GM18868 (cell line): ENCODE measurements around the gene GBX1.

Experiments used
- ATAC-seq: cut with Tn5 transposase; IDR thresholded peaks from one replicate; pipeline ENCODE4 v1.9.1; 2021; ENCODE audit warnings: mild to moderate bottlenecking, moderate library complexity; ENCODE audit not compliant: unreplicated experiment

Gene GBX1

DNA sequence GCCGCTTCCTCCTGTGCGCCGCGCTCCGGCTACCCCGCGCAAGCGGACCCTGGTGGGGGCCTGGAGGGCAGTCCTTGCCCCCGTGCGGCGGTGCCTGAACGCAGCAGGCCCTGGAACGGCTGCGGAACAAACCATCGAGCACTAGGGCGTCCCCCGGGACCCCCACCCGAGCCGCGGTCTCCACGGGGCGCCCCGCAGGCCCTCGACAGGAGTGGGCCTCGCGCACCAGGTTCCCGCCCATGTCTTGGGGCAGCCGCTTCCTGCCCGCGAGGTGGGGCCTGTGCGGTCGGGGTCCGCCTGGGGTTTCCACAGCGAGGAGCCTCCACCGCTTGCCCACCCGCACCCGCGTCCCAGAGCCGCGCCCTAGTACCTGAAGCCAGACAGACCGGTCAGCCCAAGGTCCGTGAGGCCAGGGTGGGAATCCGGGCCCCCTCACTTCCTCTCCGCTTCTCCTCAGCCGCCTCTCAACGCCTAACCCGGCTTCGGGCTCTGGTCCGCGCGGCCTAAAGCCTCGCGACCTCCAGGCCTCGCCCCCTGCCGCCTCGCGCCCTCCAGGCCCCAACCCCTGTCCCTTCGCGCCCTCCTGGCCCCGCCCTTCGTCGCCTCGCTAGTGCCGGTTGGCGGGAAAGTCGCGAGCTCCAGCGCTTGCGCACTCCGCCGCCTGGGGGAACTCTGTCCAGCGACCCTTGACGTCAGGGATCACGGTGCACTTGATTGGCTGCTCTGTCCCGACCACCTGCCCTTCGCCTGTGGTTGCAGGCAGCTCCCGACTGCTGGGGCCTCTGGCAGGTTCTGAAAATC is 7.0 kb upstream of the GBX1 start:
- no peak for ATAC-seq

DNA sequence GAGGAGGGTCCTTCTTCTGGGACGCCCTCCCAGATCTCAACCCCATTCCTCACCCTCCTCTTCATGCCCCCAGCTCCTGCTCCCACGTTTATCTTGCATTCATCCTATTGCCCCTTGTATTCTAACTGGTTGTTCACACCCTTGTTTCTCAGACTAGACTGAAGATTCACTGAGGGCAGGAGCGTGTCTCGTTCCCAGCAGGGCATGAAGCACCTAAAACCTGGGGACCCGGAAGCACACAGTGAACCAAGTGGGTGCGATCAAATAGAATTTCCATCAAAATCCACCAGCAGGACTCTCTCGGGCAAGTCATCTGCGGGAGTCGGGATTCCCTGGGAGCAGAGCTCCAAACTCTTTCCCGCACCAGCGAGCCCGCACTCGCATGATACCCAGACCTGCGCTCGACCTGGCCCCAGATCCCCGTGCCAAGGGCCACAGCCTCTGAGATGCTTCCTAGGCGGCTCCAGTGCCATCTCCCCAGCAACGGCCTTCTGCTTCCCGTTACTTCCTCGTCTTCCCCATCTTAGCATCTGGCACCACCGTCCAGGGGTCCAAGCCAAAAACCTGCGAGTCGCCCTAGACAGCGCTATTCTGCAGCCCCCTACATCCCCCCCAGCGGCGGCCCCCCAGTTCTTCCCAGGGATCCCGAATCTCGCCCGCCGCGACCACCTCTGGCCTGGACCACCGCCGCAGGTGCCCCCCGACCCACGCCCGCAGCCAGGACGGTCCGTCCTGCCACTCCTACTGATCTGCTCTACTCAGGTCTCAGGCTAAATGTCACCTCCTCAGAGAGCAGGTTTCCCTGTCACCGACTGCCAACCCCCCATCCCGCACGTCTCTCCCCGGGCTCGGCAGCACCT is 6.1 kb upstream of the GBX1 start:
- ATAC-seq = no peak

DNA sequence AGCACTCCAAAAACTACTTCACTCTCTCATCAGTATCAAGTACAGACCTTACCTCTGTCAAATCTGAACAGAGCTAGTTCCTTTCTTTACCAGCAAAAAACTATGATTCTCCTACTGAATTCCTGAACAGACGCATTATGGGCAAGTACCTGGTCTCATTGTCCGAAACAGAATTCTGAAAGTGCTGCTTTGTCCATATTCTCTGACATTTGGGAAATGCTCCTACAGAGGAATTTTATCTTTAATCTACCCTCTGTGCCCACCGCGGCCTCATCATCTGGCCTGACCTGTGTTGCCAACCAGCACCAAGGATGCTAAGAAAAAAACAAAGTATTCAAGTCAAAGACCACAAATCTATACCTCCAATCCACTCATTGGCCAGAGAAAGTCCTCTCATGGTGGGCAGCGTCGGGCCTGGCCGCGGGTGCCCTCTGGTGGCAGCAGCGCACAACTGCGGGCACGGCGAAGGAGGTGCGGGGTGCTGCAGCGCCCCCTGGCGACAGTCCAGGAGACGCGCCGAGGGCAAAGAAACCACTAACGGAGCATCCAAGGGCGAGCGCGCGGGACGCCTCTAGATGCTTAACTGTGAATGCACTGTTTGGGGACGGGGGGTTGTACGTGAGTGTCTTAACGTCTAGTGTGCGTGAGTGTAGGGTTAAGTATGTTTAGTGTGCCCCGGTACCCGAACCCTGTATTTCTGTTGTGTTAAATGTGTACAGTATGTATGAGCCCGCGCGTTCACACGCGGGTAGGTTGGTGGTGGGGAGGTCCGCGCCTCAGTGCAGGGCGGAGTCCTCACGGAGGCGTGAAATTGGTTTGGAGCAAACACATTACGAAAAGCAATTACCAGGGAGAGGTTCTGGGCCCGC is 5.0 kb upstream of the GBX1 start:
- peak; percentile 73 for ATAC-seq

DNA sequence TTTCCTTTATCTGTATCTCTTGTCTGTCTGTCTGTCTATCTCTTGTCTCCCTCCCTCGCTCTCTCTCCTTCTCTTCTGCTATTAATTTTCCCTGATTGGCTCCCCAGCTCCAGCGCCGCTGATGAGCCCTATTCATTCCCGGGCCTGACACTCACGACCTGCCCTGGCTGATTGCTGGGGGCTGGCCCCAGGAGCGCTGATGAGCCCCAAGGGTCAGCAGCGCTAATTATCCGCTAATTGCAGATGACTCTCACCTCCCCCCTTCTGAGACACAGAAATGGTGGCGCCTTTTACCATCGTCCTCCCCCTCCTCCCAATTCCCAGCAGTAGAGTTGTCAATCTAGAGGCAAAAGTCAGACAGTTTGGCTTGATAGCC is 1.3 kb upstream of the GBX1 start:
- no peak for ATAC-seq

DNA sequence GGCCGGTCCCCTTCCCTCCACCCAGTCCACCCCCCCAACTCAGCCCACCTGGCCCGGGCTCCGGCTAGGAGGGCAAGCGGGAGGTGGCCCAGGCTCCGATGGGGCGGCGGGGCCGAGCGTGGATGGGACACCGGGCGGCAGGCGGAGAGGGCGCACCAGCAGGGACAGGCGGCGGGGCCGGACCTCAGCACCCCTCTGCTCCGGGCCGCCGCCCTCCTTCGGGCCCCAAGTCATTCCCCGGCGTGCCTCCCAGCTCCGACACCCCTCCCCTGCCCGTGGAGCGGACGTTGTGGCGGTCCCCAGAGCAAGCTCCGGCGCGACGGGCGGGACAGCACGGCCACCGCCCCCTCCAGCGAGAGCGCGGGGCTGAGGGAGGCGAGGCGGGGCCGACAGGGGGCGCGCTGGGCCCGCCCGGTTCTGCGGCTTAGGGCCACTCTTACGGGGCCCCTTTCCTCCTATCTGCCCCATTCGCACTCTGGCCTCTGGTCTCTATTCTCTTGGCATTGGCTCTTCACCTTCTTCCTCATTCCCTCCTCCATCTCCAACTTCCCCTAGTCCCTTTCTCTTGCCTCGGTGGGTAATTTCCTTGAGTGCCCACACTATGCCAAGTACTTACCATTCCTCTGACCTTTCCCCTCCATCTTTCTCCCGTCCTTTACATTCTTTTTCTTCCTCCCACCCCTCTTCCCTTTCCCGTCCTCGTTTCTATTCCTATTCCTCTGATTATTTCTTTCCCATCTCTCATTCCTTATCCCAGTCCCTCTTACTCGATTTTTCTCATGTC is 701 bp upstream of the GBX1 start:
- ATAC-seq = no peak

DNA sequence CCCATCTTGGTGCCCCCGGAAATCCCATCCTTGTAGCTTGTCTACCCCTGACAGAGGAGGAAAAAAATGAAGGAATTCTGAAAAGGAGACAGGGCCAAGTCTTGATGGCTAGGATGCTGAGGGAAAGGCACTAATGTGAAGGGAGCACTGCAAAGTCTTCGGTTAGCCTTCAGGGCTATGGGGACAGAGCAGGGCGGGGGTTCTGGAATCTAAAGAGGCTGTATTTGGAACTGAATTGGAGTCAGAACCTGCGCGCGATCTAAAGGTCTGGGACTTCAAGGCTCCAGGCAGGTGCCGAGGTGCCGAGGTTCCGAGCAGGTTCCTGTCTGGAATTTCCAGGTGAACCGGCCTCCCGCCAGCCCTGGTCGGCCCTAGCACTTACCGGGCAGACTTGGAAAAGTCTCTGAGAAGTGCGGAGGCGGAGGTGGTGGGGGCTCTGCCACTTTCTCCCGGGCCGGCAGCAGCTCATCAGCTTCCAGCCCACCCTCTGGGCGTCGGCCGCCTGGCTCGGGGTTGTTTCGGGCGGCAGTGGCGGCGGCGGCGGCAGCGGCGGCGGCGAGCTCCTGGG is 781 bp downstream of the GBX1 start:
- no peak for ATAC-seq

DNA sequence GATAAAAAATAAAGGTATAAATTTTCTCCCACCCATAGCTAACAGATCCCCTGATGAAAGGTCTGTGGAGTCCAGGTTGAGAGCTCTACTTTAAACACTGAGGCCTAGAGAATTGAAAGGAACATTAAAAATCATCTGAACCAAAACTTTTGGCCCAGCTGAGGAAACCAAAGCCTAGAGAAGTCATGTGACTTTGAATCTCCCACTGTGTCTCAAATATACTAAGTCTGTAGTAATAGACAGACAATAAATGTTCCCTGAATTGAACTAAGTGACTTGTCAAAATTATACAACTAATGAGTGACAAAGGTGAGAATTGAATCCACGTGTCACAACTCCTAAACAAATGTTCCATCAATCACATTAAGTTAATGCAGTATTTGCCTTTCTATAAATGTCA is 5.7 kb downstream of the GBX1 start:
- no peak for ATAC-seq

DNA sequence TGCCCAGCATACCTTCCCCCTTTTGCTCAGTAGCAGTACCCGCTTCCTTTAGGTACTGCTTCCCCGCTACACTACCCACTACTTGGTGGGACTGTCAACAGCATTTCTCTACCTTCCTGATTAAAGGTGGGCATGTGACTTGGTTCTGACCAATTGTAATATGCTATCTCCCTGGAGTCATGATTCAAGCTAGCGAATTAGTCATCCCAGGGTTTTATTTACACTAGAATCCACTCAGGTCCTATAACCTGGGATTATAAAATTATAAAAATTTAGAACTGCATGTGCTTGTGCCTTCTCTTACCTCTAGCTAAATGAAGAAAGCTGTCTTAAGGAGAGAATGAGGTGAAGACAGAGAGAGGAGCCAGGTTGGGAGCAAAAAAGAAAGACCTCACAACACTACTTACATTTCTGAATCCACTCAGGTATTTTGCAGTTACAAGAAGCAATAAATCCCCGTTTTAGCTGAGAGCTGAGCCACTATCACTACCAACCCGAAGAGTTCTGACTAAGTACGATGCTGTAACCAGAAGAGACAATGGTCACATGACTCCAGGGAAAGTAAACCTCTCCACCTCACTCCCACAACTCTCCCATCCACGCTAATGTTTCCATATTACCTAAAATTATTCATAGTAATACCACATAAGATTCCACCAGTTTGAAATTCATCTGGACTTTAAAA is 9.7 kb downstream of the GBX1 start:
- no peak for ATAC-seq

DNA sequence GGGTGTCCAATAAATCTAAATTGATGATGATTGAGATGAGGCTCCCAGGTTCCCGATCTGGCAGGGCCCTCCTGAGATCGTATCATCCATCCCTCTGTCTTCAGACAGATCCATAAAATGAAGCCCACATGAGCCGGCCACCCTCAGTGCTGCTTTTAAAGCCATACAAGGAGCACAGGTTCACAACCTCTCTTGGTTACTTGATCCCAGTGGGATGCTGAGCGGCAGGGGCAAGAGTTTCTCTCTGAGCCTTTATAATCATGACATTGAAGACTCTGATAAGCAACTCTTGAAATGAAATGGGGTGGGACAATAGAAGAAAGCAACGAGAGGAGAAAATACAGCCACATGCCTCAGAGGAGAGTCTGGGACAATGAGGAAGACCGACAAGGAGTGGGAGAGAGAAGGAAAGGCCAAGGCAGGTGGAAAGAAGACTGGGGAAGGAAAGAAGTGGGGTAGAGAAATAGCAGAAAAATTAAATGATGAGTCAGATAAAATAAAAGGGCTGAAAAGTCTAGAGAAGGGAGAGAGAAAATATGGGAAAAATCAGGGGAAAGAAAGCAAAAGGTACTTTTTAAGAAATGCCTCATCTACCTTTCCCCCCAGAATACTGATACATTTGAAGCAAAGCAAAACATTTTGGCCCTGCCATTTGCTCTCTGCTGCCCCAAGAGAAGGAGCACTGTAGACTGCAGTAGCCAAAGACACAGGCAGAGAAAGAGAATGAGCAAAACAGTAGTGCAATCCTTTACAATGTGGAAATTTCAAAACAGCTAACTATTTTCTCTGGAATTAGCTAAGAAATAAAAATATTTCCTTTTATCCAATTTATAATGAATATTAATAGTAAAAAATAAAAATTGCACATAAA is 14.6 kb downstream of the GBX1 start:
- no peak for ATAC-seq

DNA sequence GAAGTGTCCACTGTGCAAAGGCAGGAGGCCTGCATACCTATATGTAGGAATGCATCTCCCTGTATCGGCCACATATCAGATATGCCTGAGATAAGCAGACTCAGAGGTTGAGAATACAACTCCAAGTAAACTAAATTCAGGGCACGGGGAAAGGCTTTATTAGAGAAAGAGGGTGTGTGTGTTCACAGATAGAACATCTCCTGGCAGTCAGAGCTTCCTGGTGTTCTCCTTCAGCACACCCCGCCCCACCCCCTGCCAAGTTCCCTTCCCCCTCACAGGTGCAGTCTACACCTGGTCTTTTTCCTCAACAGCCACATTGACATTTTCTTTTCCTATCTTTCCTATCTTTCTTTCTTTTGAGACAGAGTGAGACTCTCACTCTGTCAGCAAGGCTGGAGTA is 17.1 kb downstream of the GBX1 start:
- ATAC-seq = no peak

DNA sequence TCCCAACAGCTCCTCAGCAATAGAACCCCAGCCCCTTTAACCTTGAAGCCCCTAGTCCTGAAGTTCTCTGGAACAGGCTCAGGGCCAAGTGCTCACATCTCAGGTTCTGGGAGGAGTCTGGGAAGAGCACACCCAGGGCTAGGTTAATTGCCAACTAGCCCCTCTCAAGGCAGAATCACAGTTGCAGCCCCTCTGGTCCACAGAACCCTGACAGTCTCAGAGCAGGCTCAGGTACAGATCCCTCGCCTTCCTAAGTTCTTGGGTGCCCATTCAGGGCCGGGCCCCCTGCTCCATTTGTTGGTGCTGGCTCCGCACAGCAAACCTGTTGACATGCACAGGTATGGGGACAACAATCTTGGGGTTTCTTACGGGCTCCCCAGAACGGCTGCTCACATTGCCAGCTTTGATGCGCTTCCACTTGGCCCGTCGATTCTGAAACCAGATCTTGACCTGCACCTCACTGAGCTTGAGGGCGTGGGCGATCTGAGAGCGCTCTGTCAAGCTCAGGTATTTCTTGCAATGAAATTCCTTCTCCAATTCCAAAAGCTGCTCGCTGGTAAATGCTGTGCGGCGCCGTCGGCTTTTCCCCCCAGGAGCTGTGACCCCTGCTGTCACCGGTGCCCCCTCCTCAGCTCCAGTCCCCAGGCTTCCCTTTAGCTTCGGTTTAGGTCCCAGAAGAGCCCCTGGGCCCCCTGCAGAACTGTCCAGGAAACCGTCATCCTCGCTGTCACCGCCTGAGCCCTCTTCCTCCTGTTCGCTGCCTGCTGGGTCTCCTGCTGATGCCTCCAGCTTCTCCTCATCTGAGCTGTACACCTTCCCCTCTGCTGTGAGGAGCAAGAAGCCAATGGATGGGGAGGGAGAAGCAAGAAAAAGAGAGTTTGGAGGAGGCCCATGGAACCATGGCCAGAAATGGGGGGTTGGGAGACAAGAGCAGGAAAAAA is 18.9 kb downstream of the GBX1 start:
- ATAC-seq = no peak

DNA sequence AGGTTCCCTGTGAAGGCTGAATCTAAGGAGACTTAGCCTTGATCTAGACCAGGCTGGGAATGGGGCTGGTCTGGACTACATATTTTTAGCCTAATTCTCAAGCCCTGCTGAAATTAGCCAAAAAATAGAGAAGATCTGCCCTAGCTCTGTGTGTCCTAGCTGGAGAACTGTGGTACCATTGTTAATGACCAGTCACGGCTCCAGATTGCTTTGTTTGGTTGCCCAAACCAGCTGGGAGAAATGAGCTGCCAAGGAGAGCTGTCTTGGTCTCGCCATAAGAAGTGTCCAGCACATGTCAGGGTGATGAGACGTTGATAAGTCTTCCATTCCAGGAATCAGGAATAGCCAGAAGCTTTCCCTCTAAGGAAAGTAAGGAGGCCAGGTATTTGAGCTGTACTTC is 20.7 kb downstream of the GBX1 start:
- ATAC-seq = no peak

DNA sequence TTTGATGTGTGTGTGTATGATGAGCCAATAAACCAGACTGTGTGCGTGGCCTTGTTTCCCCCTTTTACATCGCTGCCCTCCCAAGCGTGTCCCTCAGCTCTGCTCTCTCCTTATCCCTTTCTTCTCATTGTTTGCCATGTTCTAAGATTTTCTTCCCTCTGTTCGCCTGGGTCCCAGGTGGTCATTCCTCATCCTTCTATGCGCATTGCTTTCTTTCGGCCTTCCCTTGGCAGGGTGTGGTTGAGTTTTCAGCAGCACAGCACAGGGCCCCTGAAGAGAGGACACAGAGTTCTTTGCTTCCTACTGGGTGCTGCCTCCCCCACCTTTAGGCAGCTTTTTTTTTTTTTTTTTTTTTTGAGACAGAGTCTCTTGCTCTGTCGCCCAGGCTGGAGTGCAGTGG is 23.1 kb downstream of the GBX1 start:
- ATAC-seq = no peak

DNA sequence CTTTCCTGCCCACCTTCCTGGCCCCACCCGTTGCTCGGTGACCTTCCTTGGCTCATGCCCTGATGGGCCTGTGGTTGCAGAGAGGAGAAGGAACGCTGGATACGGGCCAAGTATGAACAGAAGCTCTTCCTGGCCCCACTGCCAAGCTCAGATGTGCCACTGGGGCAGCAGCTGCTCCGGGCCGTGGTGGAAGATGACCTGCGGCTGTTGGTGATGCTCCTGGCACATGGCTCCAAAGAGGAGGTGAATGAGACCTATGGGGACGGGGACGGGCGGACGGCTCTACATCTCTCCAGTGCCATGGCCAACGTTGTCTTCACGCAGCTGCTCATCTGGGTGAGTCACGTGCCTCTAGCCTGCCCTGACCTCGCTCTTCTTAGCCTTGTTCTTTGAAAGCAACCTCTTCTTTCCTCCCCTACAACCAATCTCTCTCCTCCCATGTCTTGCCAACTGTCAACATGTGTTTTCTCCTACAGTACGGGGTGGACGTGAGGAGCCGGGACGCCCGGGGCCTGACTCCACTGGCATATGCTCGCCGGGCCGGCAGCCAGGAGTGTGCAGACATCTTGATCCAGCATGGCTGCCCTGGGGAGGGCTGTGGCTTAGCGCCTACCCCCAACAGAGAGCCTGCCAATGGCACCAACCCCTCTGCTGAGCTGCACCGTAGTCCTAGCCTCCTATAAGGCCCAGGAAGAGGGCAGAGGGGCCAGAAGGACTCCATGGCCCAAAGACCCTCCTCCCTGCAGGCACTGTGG is 24.1 kb downstream of the GBX1 start:
- ATAC-seq = no peak

DNA sequence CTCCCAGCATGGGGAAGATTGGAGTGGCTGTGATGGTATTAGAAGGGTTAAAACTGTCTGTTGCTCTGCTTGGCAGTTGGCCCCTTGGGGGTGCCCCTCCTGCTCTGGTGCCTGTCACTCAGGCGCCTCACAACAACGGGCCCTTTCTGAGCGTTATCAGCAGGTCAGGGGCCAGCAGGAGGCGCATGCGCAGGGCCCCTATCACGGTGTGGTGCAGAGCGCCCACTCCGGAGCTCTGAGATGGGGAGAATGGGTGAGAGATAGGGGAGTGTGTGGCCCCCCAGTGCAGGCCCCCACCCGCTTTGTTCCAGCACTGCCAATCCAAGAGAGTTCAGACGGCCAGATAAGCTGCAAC is 24.8 kb downstream of the GBX1 start:
- ATAC-seq = no peak

DNA sequence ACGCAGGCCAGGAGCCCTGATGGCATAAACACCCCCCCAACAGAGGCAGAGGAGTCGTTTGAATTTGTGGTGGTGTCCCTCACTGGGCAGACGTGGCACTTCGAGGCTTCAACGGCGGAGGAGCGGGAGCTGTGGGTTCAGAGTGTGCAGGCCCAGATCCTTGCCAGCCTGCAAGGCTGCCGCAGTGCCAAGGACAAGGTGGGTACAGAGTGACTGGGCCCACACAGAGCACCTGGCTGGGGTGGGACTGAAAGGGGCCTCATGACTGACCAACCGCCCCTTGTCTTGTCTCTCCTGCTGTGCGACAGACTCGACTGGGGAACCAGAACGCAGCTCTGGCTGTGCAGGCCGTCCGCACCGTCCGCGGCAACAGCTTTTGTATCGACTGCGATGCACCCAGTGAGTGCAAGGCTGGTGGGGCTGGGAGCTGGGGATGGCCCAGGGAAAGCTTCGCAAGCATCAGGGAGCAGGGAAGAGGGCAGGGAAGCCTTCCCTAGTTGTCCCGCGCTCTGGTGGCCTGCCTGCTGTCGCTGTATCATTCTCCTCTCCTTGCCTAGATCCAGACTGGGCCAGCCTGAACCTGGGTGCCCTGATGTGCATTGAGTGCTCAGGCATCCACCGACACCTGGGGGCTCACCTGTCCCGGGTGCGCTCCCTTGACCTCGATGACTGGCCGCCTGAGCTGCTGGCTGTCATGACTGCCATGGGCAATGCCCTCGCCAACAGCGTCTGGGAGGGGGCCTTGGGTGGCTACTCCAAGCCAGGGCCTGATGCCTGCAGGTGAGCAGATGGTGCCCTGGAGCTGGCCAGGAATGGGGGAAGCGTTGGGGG is 25.4 kb downstream of the GBX1 start:
- ATAC-seq = no peak
